Glutamatergic neuron (in vitro differentiated cells): ENCODE data around the gene AMHR2. TPM values are rescaled to one million over a fixed set of nuclear protein-coding genes. Genes with fewer than 3 reads are reported as not detected.
A peak's percentile ranks its signal among the peaks of the same experiment; 100 is the strongest.
"Not testable (repeated sequence)": the region's sequence is repeated elsewhere in the genome, so short reads cannot be mapped to it uniquely, and the experiment has no call there.

ENCODE experiments used
- DNase-seq: peaks from one replicate; pipeline ENCODE4 v3.0.0; 2022
- H3K27ac Mint-ChIP-seq: one replicate; pipeline ENCODE4 v1.8.0; 2020; ENCODE audit warnings: mild to moderate bottlenecking, mixed read lengths, inconsistent platforms; ENCODE audit not compliant: unreplicated experiment
- H3K27me3 Mint-ChIP-seq: one replicate; pipeline ENCODE4 v1.8.0; 2020; ENCODE audit warnings: mild to moderate bottlenecking, moderate library complexity, mixed read lengths, inconsistent platforms; ENCODE audit not compliant: unreplicated experiment
- H3K36me3 Mint-ChIP-seq: one replicate; pipeline ENCODE4 v1.8.0; 2020; ENCODE audit warnings: mild to moderate bottlenecking, mixed read lengths, inconsistent platforms; ENCODE audit not compliant: unreplicated experiment
- H3K4me1 Mint-ChIP-seq: one replicate; pipeline ENCODE4 v1.8.0; 2020; ENCODE audit warnings: mild to moderate bottlenecking, low read depth, mixed read lengths, inconsistent platforms; ENCODE audit not compliant: unreplicated experiment
- H3K4me3 Mint-ChIP-seq: one replicate; pipeline ENCODE4 v1.8.0; 2020; ENCODE audit warnings: mild to moderate bottlenecking, mixed read lengths, inconsistent platforms; ENCODE audit not compliant: unreplicated experiment
- H3K9me3 Mint-ChIP-seq: one replicate; pipeline ENCODE4 v1.8.0; 2020; ENCODE audit warnings: mild to moderate bottlenecking, moderate library complexity, mixed read lengths, inconsistent platforms; ENCODE audit not compliant: unreplicated experiment
- total RNA-seq: library from RNA; stranded (reverse); fragmentation: NEBNext Ultra II Directional; extraction: Animal tissue kit (Norgen Biotek cat#: 25700); gene quantifications from one replicate; pipeline ENCODE4 v1.2.1, GENCODE V29; 2021; ENCODE audit not compliant: unreplicated experiment
- TF ChIP-seq, protein P1 (sequence below): fragments of 200-600 bp; sonication (generic); IDR thresholded peaks from one replicate; pipeline ENCODE4 v1.5.0; 2021; ENCODE audit not compliant: partially characterized antibody, unreplicated experiment

AMHR2 gene
- total RNA-seq, 1 donor from 2014 or later: not detected

DNA sequence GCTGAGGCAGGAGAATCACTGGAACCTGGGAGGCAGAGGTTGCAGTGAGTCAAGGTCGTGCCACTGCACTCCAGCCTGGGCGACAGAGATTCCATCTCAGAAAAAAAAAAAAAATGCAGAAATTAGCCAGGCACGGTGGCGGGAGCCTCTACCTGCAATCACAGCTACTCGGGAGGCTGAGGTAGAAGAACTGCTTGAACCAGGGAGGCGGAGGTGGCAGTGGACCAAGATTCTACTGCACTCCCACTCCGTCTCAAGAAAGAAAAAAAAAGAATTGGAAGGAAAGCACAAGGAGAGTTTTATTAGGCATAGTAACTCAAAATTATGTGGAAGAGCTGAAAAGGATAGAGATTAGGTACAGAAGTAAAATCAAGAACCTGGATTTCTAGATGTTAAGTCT, 20.8 kb upstream of the AMHR2 start:
- TF ChIP-seq, protein P1, sequence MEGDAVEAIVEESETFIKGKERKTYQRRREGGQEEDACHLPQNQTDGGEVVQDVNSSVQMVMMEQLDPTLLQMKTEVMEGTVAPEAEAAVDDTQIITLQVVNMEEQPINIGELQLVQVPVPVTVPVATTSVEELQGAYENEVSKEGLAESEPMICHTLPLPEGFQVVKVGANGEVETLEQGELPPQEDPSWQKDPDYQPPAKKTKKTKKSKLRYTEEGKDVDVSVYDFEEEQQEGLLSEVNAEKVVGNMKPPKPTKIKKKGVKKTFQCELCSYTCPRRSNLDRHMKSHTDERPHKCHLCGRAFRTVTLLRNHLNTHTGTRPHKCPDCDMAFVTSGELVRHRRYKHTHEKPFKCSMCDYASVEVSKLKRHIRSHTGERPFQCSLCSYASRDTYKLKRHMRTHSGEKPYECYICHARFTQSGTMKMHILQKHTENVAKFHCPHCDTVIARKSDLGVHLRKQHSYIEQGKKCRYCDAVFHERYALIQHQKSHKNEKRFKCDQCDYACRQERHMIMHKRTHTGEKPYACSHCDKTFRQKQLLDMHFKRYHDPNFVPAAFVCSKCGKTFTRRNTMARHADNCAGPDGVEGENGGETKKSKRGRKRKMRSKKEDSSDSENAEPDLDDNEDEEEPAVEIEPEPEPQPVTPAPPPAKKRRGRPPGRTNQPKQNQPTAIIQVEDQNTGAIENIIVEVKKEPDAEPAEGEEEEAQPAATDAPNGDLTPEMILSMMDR: no peak
- Mint-ChIP-seq H3K27me3 (no peaks in the 10 kb centered on the region), H3K9me3 (peaks cover 2% of the 10 kb centered on the region), H3K27ac (no peak overlapping the region), H3K36me3 (peaks cover 5% of the 10 kb centered on the region), H3K4me1 (no peaks in the 10 kb centered on the region), H3K4me3 (no peak overlapping the region)
- DNase-seq: no peak

GRCh38 chr12:53410951-53411350, 12.7 kb upstream of the AMHR2 start:
- TF ChIP-seq, protein P1: no peak
- H3K4me3 Mint-ChIP-seq: no peak overlapping the region

DNA sequence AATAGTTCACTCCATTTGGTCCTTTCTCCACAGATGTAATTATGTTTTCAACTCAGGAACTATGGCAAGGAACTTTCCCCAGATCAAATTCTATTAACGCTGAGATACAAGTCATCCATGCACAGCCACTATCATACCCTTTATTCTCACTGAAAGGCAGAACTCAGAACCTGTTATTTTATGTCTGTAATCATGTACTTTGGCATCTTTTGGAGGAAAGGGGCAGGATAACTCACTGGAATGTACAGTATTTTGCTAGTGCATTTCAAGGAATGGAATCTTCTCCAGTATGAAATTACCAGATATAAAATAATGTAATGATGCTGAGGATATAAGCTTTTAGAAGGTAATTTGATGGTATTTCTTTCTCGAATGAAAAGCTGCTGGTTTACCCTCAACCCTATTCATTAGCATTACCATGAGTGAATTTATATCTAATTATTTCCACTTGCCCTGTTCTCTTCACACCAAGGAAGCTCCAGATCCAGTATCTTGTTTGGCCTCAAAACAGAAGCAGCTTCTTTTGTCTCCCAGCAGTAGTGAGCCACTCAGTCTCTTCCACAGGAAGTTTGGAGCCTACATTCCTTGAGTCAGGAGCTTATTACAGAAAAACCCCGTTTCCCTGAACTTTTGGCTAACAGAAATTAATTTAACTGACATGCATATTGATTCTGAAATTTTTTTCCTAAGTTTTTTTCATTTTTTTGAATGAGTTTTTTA, 10.0 kb upstream of the AMHR2 start:
- Mint-ChIP-seq H3K27me3 (no peaks in the 10 kb centered on the region), H3K27ac (no peak overlapping the region), H3K36me3 (no peaks in the 10 kb centered on the region), H3K9me3 (peaks cover 8% of the 10 kb centered on the region), H3K4me1 (peaks cover 12% of the 10 kb centered on the region), H3K4me3 (no peak overlapping the region)
- DNase-seq: no peak
- TF ChIP-seq, protein P1: no peak

More at GRCh38 chr12:53410951-53411350, 12.7 kb upstream of the AMHR2 start:
- Mint-ChIP-seq H3K27me3 (no peaks in the 10 kb centered on the region), H3K36me3 (no peaks in the 10 kb centered on the region), H3K9me3 (peaks cover 4% of the 10 kb centered on the region), H3K27ac (no peak overlapping the region), H3K4me1 (peaks cover 9% of the 10 kb centered on the region)
- DNase-seq: no peak

DNA sequence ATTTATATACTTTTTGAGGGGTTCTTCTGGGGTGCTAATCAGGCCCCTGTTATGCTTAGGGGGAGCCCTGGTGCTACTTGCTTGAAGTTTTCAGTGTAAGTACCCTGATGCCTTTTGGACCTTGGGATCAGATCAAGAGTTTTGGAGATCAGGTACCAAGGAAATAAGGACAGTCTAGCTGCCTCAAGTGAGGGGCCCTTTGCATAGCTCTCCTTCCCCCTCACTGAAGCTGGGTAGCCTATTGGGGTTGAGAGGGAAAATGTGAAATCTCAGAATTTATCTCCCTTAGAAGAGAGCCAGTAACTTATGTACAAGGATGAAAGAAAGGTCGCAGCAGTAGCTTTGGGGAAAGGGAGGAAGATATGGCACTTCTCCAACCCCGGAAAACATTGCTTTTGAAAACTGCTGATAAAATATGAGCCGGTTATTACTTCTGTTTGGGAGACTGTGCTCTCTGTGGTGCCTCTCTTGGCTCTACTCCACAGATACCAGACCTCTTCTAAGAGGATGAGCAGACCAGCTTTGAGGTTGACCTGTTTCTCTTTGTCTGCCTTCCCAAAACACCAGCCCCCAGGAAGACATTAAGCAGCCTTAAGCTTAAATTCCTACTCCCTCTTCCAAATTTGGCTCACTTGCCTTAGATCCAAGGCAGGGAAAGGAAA, 8.8 kb upstream of the AMHR2 start:
- no peak overlapping the region for H3K27ac Mint-ChIP-seq
- peaks cover 12% of the 10 kb centered on the region for H3K4me1 Mint-ChIP-seq
- no peak overlapping the region for H3K4me3 Mint-ChIP-seq
- TF ChIP-seq, protein P1: no peak
- peaks cover 6% of the 10 kb centered on the region for H3K9me3 Mint-ChIP-seq
- DNase-seq: no peak
- H3K36me3 Mint-ChIP-seq: no peaks in the 10 kb centered on the region
- H3K27me3 Mint-ChIP-seq: no peaks in the 10 kb centered on the region

GRCh38 chr12:53415752-53416389, 7.8 kb upstream of the AMHR2 start:
- H3K4me3 Mint-ChIP-seq: peak overlapping the region; percentile 26
- H3K27me3 Mint-ChIP-seq, DNase-seq, H3K9me3 Mint-ChIP-seq, H3K36me3 Mint-ChIP-seq: not testable (repeated sequence)
- H3K27ac Mint-ChIP-seq: peak overlapping the region; percentile 18
- peaks cover 12% of the 10 kb centered on the region for H3K4me1 Mint-ChIP-seq

GRCh38 chr12:53417291-53417816, 6.3 kb upstream of the AMHR2 start:
- not testable (repeated sequence) for H3K36me3 Mint-ChIP-seq, H3K9me3 Mint-ChIP-seq, DNase-seq, H3K27me3 Mint-ChIP-seq, H3K4me3 Mint-ChIP-seq, H3K27ac Mint-ChIP-seq
- peaks cover 12% of the 10 kb centered on the region for H3K4me1 Mint-ChIP-seq
